ENCODE measurements around the gene KLHL14. TPM values are rescaled to one million over a fixed set of nuclear protein-coding genes. Genes with fewer than 3 reads are reported as not detected.

Gene KLHL14
- total RNA-seq, 4 donors from 2014 or later: 0.27 to 1.2 (median 0.33) TPM

DNA sequence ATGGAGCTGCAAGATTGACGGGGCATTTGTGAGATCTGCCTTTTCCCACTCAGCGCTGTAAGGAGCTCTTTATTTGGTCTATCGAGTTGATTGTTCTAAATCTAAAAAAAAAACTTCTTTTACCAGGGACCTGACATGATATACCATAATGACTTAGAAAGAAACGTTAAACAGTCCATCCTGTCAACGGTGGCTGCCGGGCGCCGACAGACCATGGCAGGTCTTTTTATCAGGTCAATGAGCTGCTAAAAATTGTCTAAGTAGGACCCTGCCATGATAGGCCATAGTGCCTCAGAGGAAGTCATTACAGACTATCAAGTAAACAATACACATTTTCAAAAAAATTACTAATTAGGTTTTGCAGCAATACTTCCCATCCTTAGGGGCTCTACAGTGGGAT lies 87.9 kb downstream of the KLHL14 start:
- Histone ChIP-seq H3K4me3 (no peak overlapping the region), H3K9me3 (no peaks in the 10 kb centered on the region), H3K4me1 (no peaks in the 10 kb centered on the region), H3K27ac (no peak overlapping the region), H3K27me3 (no peaks in the 10 kb centered on the region), H3K36me3 (no peaks in the 10 kb centered on the region)
- WGBS, 2 donors (ENCODE audit: low coverage in 1 of 2): 82 to 85% methylated on average over 5 to 8 of the region's 8 CpGs
- TF ChIP-seq POLR2A (IDR thresholded peaks at IDR 0.05) (no peak), CTCF (IDR thresholded peaks at IDR 0.05) (no peak), POLR2AphosphoS5 (IDR thresholded peaks at IDR 0.05) (no peak), EP300 (IDR thresholded peaks at IDR 0.05) (no peak)
- ATAC-seq: no peak

DNA sequence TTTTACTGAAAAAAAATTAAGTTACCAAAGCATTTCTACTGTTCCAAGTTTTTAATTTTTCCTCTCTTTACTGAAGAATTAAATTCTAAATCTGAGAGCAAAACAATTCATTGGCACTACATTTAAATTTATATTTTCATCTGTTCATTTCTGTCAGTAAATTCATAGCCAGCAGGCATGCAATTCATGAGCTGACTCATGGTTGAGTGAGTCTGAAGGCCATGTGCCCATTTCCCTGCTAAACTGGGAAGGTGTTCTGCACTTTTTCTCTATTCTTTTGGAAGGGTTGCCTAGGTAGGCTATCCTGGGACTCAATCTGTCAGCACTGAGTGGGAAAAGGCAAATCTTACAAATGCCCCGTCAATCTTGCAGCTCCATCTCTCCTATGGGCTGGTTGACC lies 88.7 kb downstream of the KLHL14 start:
- Histone ChIP-seq H3K9me3 (no peaks in the 10 kb centered on the region), H3K4me1 (no peaks in the 10 kb centered on the region), H3K4me3 (no peak overlapping the region), H3K27me3 (no peaks in the 10 kb centered on the region), H3K27ac (no peak overlapping the region), H3K36me3 (no peaks in the 10 kb centered on the region)
- 90 to 100% methylated on average over 1 of the region's 1 CpG for WGBS, 2 donors (ENCODE audit: low coverage in 1 of 2)
- no peak for TF ChIP-seq POLR2A (IDR thresholded peaks at IDR 0.05)
- TF ChIP-seq POLR2AphosphoS5 (IDR thresholded peaks at IDR 0.05): no peak
- ATAC-seq: no peak

GRCh38 chr18:32683044-32683443 lies 89.8 kb downstream of the KLHL14 start:
- Histone ChIP-seq H3K4me3 (no peak overlapping the region), H3K27ac (no peak overlapping the region), H3K4me1 (no peaks in the 10 kb centered on the region), H3K36me3 (no peaks in the 10 kb centered on the region), H3K9me3 (no peaks in the 10 kb centered on the region), H3K27me3 (no peaks in the 10 kb centered on the region)
- TF ChIP-seq POLR2A (IDR thresholded peaks at IDR 0.05): no peak
- no peak for TF ChIP-seq CTCF (IDR thresholded peaks at IDR 0.05)
- TF ChIP-seq EP300 (IDR thresholded peaks at IDR 0.05): no peak
- no peak for TF ChIP-seq POLR2AphosphoS5 (IDR thresholded peaks at IDR 0.05)
- no peak for ATAC-seq
- WGBS, 2 donors (ENCODE audit: low coverage in 1 of 2): 33 to 69% methylated on average over 1 to 4 of the region's 4 CpGs

GRCh38 chr18:32677578-32677977 lies 95.2 kb downstream of the KLHL14 start:
- no peak overlapping the region for H3K27ac ChIP-seq
- H3K9me3 ChIP-seq: no peaks in the 10 kb centered on the region
- no peak overlapping the region for H3K4me3 ChIP-seq
- no peak for ATAC-seq
- TF ChIP-seq EP300 (IDR thresholded peaks at IDR 0.05): no peak
- H3K36me3 ChIP-seq: no peaks in the 10 kb centered on the region
- H3K27me3 ChIP-seq: no peaks in the 10 kb centered on the region
- H3K4me1 ChIP-seq: no peaks in the 10 kb centered on the region

- Histone ChIP-seq H3K27me3 (no peaks in the 10 kb centered on the region), H3K27ac (no peak overlapping the region), H3K4me3 (no peak overlapping the region), H3K4me1 (no peaks in the 10 kb centered on the region), H3K36me3 (no peaks in the 10 kb centered on the region), H3K9me3 (no peaks in the 10 kb centered on the region)
- ATAC-seq: no peak
- WGBS, 2 donors (ENCODE audit: low coverage in 1 of 2): 42% methylated on average over 2 of the region's 2 CpGs; no CpG with 5 or more reads in 1 of the 2 donors
- TF ChIP-seq POLR2AphosphoS5 (IDR thresholded peaks at IDR 0.05): no peak
- no peak for TF ChIP-seq EP300 (IDR thresholded peaks at IDR 0.05)
- no peak for TF ChIP-seq POLR2A (IDR thresholded peaks at IDR 0.05)
- TF ChIP-seq CTCF (IDR thresholded peaks at IDR 0.05): no peak
Observed at GRCh38 chr18:32674491-32674890, 98.3 kb downstream of the KLHL14 start.

- no peaks in the 10 kb centered on the region for H3K27me3 ChIP-seq
- H3K27ac ChIP-seq: no peak overlapping the region
- H3K36me3 ChIP-seq: no peaks in the 10 kb centered on the region
- no peaks in the 10 kb centered on the region for H3K4me1 ChIP-seq
- ATAC-seq: no peak
- WGBS, 2 donors (ENCODE audit: low coverage in 1 of 2): 4 to 33% methylated on average over 1 of the region's 1 CpG
- TF ChIP-seq EP300 (IDR thresholded peaks at IDR 0.05) (no peak), POLR2AphosphoS5 (IDR thresholded peaks at IDR 0.05) (no peak), CTCF (IDR thresholded peaks at IDR 0.05) (no peak), POLR2A (IDR thresholded peaks at IDR 0.05) (no peak)
- H3K4me3 ChIP-seq: no peak overlapping the region
- H3K9me3 ChIP-seq: no peaks in the 10 kb centered on the region
Observed at GRCh38 chr18:32672398-32672797, 100.4 kb downstream of the KLHL14 start.
